ENCODE measurements around the gene OR2T6.

DNA sequence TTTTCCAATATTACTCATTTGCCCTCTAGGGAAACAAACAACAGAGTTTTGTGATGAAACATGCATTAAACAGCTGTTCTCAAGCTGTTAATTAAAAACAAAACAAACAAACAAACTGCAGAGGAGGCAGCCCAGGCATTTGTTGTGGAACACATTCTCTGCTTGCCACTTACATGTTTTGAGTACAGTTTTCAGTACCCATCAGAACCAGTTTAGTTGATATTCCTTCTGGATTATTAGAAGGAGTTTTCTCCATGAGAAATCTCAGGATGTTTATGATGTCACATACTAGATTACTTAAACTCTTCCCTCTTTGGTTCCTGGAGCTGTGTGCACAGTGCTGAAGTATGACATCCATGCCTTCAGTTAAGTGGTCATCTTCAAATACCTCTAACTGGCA, at the start of gene OR2T6:
- no peak for TF ChIP-seq CTCF (IDR thresholded peaks at IDR 0.05)
- no peak for TF ChIP-seq POLR2A (IDR thresholded peaks at IDR 0.05)

All from thyroid gland (tissue), 4 donors.